Effector memory CD4-positive, alpha-beta T cell (primary cell): ENCODE results near the gene TMEM178B.
"Not testable (repeated sequence)": the region's sequence is repeated elsewhere in the genome, so short reads cannot be mapped to it uniquely, and the experiment has no call there.

Experiments used
- DNase-seq, 3 donors: peaks; one replicate each; pipeline ENCODE4 v3.0.0-alpha.2; 2020
- H3K27ac ChIP-seq: 2 replicates; pipeline ENCODE4 v1.7.0; 2013; ENCODE audit warnings: mild to moderate bottlenecking, low read length, moderate library complexity; ENCODE audit not compliant: insufficient read depth, poor library complexity, severe bottlenecking
- H3K27me3 ChIP-seq: replicated peaks from 2 replicates; pipeline ENCODE4 v1.7.0; 2013; ENCODE audit warnings: mild to moderate bottlenecking, low read length; ENCODE audit not compliant: insufficient read depth, control insufficient read depth, poor library complexity, severe bottlenecking
- H3K36me3 ChIP-seq: 2 replicates; pipeline ENCODE4 v1.7.0; 2013; ENCODE audit warnings: mild to moderate bottlenecking, low read length, moderate library complexity; ENCODE audit not compliant: control insufficient read depth, insufficient read depth
- H3K4me1 ChIP-seq: 2 replicates; pipeline ENCODE4 v1.7.0; 2013; ENCODE audit warnings: low read length, mild to moderate bottlenecking; ENCODE audit not compliant: control insufficient read depth, insufficient read depth, poor library complexity, severe bottlenecking
- H3K4me3 ChIP-seq: 2 replicates; pipeline ENCODE4 v1.7.0; 2013; ENCODE audit warnings: low read length, low read depth, mild to moderate bottlenecking; ENCODE audit not compliant: insufficient read depth, poor library complexity, severe bottlenecking
- H3K9me3 ChIP-seq: 2 replicates; pipeline ENCODE4 v1.7.0; 2013; ENCODE audit warnings: mild to moderate bottlenecking, low read length, moderate library complexity; ENCODE audit not compliant: control insufficient read depth

TMEM178B gene

DNA sequence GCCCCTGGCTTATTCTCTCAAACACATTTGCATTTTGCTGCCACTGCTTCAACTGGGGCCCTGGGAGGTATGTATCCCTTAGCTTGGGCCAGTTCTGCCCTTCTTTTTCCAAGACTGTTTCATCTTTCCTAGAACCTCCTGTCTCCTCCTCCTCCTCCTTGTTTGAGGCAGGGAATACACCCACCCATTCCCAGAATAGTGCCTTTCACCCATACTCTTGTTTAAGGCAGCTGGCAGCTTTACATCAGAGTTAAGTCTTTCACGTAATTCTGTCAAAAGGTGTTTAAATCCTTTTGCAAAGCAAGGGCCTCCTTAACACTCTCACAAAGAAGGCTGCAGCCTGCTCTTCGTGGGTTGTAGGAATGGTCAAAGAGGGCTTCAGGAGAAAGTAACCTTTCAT lies 326.5 kb downstream of the TMEM178B start:
- Histone ChIP-seq H3K27ac (no peak overlapping the region), H3K36me3 (no peaks in the 10 kb centered on the region), H3K27me3 (no peaks in the 10 kb centered on the region), H3K4me3 (no peak overlapping the region), H3K4me1 (no peaks in the 10 kb centered on the region), H3K9me3 (no peaks in the 10 kb centered on the region)
- DNase-seq: no peak

GRCh38 chr7:141402277-141402996 lies 328.6 kb downstream of the TMEM178B start:
- no peak overlapping the region for H3K27ac ChIP-seq
- no peaks in the 10 kb centered on the region for H3K9me3 ChIP-seq
- H3K27me3 ChIP-seq: no peaks in the 10 kb centered on the region
- DNase-seq: no peak
- no peaks in the 10 kb centered on the region for H3K36me3 ChIP-seq
- no peaks in the 10 kb centered on the region for H3K4me1 ChIP-seq
- H3K4me3 ChIP-seq: no peak overlapping the region

DNA sequence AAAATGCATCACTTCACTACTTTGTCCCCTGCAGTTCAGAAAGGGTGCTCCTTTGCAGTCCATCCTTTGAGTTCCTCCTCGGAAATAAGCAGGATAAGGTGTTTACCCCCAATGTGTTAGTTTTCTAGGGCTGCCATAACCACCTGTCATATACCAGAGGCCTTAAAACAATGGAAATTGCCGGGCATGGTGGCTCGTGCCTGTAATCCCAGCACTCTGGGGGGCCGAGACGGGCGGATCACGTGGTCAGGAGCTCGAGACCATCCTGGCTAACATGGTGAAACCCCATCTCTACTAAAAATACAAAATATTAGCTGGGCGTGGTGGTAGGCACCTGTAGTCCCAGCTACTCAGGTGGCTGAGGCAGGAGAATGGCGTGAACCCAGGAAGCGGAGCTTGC lies 330.0 kb downstream of the TMEM178B start:
- not testable (repeated sequence) for H3K27me3 ChIP-seq, DNase-seq, H3K4me3 ChIP-seq, H3K36me3 ChIP-seq, H3K4me1 ChIP-seq, H3K27ac ChIP-seq, H3K9me3 ChIP-seq

GRCh38 chr7:141406347-141406746 lies 332.5 kb downstream of the TMEM178B start:
- no peak overlapping the region for H3K27ac ChIP-seq
- no peaks in the 10 kb centered on the region for H3K36me3 ChIP-seq
- no peak overlapping the region for H3K4me3 ChIP-seq
- H3K4me1 ChIP-seq: no peaks in the 10 kb centered on the region
- no peaks in the 10 kb centered on the region for H3K27me3 ChIP-seq
- H3K9me3 ChIP-seq: no peaks in the 10 kb centered on the region
- DNase-seq: no peak

- no peak overlapping the region for H3K4me3 ChIP-seq
- no peaks in the 10 kb centered on the region for H3K9me3 ChIP-seq
- no peaks in the 10 kb centered on the region for H3K27me3 ChIP-seq
- no peaks in the 10 kb centered on the region for H3K4me1 ChIP-seq
- no peaks in the 10 kb centered on the region for H3K36me3 ChIP-seq
- DNase-seq: no peak
- H3K27ac ChIP-seq: no peak overlapping the region
Measured at GRCh38 chr7:141407893-141408292, 334.0 kb downstream of the TMEM178B start.

DNA sequence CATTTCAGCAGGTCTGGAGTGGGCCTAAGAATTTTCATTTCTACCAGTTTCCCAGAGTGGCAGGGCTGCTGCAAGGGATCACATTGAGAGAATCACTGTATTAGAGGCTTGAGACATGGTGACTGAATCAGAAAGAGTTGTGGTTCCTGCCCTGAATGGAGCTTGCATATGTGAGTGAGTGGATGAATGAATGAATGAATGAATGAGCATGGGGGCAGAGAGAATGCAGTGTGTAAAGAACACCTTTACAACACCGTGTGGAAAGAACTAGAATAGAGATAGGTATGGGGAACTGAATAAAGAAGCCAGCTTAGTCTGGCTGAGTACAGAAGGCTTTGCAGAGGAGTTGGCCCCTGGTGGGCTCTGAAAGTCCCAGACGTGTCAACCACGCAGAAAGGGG lies 334.6 kb downstream of the TMEM178B start:
- Histone ChIP-seq H3K27me3 (no peaks in the 10 kb centered on the region), H3K27ac (no peak overlapping the region), H3K9me3 (no peaks in the 10 kb centered on the region), H3K4me1 (no peaks in the 10 kb centered on the region), H3K36me3 (no peaks in the 10 kb centered on the region), H3K4me3 (no peak overlapping the region)
- no peak for DNase-seq

DNA sequence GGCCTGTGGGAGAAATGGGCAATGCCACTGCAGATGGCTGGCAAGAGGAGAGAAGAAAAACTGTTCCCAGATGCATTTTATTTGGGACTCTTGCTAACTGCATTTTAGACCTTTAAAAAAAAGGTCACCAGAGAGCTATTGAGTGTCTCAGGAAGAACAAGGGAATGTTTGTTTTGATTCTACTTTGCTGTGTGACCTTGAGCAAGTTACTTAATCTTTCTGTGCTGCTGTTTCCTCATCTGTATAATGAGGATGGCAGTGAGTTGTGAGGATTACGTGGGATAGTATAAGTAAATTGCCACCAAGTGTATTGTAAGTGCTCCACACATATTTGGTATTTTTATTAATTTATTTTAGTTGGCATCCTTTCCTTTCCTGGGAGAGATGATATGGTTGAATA lies 335.4 kb downstream of the TMEM178B start:
- H3K4me1 ChIP-seq: no peaks in the 10 kb centered on the region
- no peak for DNase-seq
- H3K27ac ChIP-seq: no peak overlapping the region

DNA sequence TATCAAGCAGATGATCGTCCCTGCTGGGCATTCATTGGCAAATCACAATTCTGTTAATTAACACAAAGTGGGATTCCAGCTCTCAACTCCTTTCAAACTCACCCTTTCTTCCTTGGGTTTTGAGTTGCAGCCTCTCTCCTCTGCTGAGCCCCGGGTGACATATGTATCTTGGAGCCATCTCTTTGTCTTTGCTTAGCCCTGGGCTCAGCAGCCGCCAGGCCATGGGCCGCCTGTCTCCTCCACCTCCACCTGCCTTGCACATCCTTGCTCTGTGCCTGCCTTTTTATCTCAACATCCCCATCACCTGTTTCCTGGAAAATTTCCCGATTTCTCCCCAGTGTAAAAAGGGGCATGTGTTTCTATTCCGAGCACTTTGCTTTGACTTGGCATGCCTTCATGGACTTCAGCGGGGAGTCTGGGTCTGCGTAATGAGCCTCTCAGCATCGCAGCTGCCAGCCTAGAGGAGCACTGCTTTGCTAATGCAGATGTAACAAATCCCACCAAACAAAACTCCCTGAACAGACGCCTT lies 336.0 kb downstream of the TMEM178B start:
- H3K4me3 ChIP-seq: no peak overlapping the region
- H3K27ac ChIP-seq: no peak overlapping the region
- no peaks in the 10 kb centered on the region for H3K27me3 ChIP-seq
- H3K36me3 ChIP-seq: no peaks in the 10 kb centered on the region
- no peaks in the 10 kb centered on the region for H3K9me3 ChIP-seq
- H3K4me1 ChIP-seq: no peaks in the 10 kb centered on the region
- DNase-seq: no peak

More for the DNA sequence above, 335.4 kb downstream of the TMEM178B start:
- Histone ChIP-seq H3K36me3 (no peaks in the 10 kb centered on the region), H3K4me3 (no peak overlapping the region), H3K9me3 (no peaks in the 10 kb centered on the region), H3K27me3 (no peaks in the 10 kb centered on the region)

DNA sequence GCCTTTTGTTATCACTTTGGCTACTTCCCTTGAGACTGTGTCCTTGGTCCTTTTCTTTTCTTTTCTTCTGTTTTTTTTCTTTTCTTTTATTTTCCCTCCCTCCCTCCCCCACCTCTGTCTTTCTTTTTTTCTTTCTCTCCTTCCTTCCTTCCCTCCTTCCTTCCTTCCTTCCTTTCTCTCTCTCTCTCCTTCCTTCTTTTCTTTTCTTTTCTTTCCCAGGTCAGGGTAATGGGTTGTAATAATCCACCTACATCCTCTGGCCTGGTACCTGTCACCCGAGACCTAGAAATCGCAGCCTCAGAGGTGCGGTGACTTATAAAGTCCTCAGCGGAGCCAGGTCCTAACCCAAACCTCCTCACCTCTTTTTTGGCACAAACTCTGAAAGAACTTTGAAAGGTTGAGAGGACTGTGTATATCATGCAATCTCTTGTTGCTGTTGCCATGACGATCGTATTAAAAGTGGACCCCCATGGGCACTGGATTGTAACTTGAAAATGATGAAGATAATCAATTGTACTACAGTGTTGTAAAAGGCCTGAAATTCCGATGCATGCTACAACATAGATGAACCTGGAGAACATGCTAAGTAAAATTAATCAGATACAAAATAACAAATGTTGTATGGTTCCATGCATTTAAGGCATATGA lies 336.6 kb downstream of the TMEM178B start:
- Histone ChIP-seq H3K4me3 (no peak overlapping the region), H3K27me3 (no peaks in the 10 kb centered on the region), H3K4me1 (no peaks in the 10 kb centered on the region), H3K36me3 (no peaks in the 10 kb centered on the region), H3K27ac (no peak overlapping the region), H3K9me3 (no peaks in the 10 kb centered on the region)
- no peak for DNase-seq

DNA sequence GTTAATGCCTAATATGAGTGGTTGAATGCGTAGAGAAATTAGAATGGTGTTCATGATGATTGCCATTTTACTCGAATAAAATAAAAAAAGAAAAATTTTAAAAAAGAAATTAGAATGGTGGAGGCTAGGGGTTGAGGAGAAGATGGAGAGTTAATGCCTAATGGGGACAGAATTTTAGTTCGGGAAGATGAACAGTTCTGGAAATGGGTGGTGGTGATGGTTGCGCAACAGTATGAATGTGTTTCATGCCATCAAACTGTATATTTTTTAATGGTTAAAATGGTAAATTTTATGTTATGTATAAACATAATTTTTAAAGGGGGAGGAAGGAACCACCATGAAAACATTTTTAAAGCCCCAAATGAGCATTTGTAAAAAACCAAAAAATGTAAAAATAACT lies 337.3 kb downstream of the TMEM178B start:
- Histone ChIP-seq H3K9me3 (no peaks in the 10 kb centered on the region), H3K4me3 (no peak overlapping the region), H3K36me3 (no peaks in the 10 kb centered on the region), H3K27me3 (no peaks in the 10 kb centered on the region), H3K4me1 (no peaks in the 10 kb centered on the region), H3K27ac (no peak overlapping the region)
- no peak for DNase-seq
